Hepatocyte (in vitro differentiated cells): Measurements from ENCODE around the gene MADD. TPM values are rescaled to one million over a fixed set of nuclear protein-coding genes. Genes with fewer than 3 reads are reported as not detected.
A peak's percentile ranks its signal among the peaks of the same experiment; 100 is the strongest.

ENCODE experiments used
- DNase-seq: peaks from one replicate; pipeline ENCODE4 v3.0.0-alpha.2; 2016; ENCODE audit warnings: low spot score
- H2AFZ ChIP-seq: fragments of 200-600 bp; sonication (generic); 2 replicates; pipeline ENCODE4 v1.6.0; 2016; ENCODE audit warnings: antibody characterized with exemption, mild to moderate bottlenecking
- H3K27ac ChIP-seq: fragments of 200-600 bp; sonication (generic); 2 replicates; pipeline ENCODE4 v1.5.1; 2016; ENCODE audit warnings: mild to moderate bottlenecking
- H3K27me3 ChIP-seq: fragments of 200-600 bp; sonication (generic); 2 replicates; pipeline ENCODE4 v1.6.1; 2016
- H3K36me3 ChIP-seq: fragments of 200-600 bp; sonication (generic); replicated peaks from 2 replicates; pipeline ENCODE4 v1.5.1; 2016; ENCODE audit warnings: low read depth; ENCODE audit not compliant: insufficient read depth
- H3K4me1 ChIP-seq: fragments of 200-600 bp; sonication (generic); 2 replicates; pipeline ENCODE4 v1.5.1; 2016; ENCODE audit warnings: mild to moderate bottlenecking, moderate library complexity; ENCODE audit not compliant: insufficient read depth
- H3K4me2 ChIP-seq: fragments of 200-600 bp; sonication (generic); 2 replicates; pipeline ENCODE4 v1.6.0; 2016
- H3K4me3 ChIP-seq: fragments of 200-600 bp; sonication (generic); 2 replicates; pipeline ENCODE4 v1.5.1; 2016; ENCODE audit warnings: mild to moderate bottlenecking
- H3K79me2 ChIP-seq: fragments of 200-600 bp; sonication (generic); 2 replicates; pipeline ENCODE4 v1.6.0; 2017; ENCODE audit warnings: mild to moderate bottlenecking
- H3K9me2 ChIP-seq: fragments of 200-600 bp; sonication (generic); replicated peaks from 2 replicates; pipeline ENCODE4 v1.6.0; 2017; ENCODE audit warnings: mild to moderate bottlenecking; ENCODE audit not compliant: insufficient read depth
- H3K9me3 ChIP-seq: fragments of 200-600 bp; sonication (generic); 2 replicates; pipeline ENCODE4 v1.5.1; 2016; ENCODE audit warnings: low read depth, mild to moderate bottlenecking
- H4K20me1 ChIP-seq: fragments of 200-600 bp; sonication (generic); 2 replicates; pipeline ENCODE4 v1.6.0; 2016; ENCODE audit warnings: mild to moderate bottlenecking; ENCODE audit not compliant: insufficient read depth, poor library complexity, severe bottlenecking
- CTCF ChIP-seq: fragments of 200-600 bp; sonication (generic); IDR thresholded peaks from 2 replicates; pipeline ENCODE4 v1.5.1; 2016; ENCODE audit warnings: antibody characterized with exemption, mild to moderate bottlenecking; ENCODE audit not compliant: poor library complexity
- EZH2 ChIP-seq: fragments of 200-600 bp; sonication (generic); IDR thresholded peaks from 2 replicates; pipeline ENCODE4 v1.6.1; 2016; ENCODE audit warnings: antibody characterized with exemption, mild to moderate bottlenecking, borderline replicate concordance
- EZH2phosphoT487 ChIP-seq: fragments of 200-600 bp; sonication (generic); IDR thresholded peaks from one replicate; pipeline ENCODE4 v1.6.1; 2018; ENCODE audit warnings: antibody characterized with exemption, mild to moderate bottlenecking, low read depth, moderate library complexity; ENCODE audit not compliant: unreplicated experiment, severe bottlenecking
- WGBS: methylation state at CpG from one replicate; pipeline ENCODE4 v1.1.6; 2016; ENCODE audit warnings: low lambda C conversion rate; ENCODE audit errors: missing lambda C conversion rate; 5-methylcytosine and 5-hydroxymethylcytosine counted together
- polyA plus RNA-seq: library from polyadenylated mRNA; unstranded; fragments of >200 nt; fragmentation: Nextera tagmentation; extraction: Ambion mirVana; gene quantifications from 2 replicates; pipeline ENCODE4 v1.2.1, GENCODE V29; 2016
- total RNA-seq: library from RNA; depleted of rRNA; stranded (reverse); fragments of >200 nt; gene quantifications from 2 replicates; pipeline ENCODE4 v1.2.3, GENCODE V29; 2014

MADD gene
- total and polyA plus RNA-seq, 2 experiments from 2014 or later: 17.6 to 19.1 TPM

- Histone ChIP-seq H2AFZ (peak overlapping the region; percentile 98), H3K9me3 (no peaks in the 10 kb centered on the region), H3K27me3 (no peaks in the 10 kb centered on the region), H3K4me1 (no peaks in the 10 kb centered on the region), H3K27ac (no peak overlapping the region), H3K36me3 (no peaks in the 10 kb centered on the region), H3K9me2 (no peaks in the 10 kb centered on the region), H3K79me2 (no peaks in the 10 kb centered on the region), H3K4me3 (peak overlapping the region; percentile 49), H4K20me1 (no peaks in the 10 kb centered on the region), H3K4me2 (peak overlapping the region; percentile 95)
- no peak for DNase-seq
- WGBS: 20% methylated on average over 5 of the region's 32 CpGs
- no peak for TF ChIP-seq EZH2
- no peak for TF ChIP-seq EZH2phosphoT487
- no peak for TF ChIP-seq CTCF
These were observed 85.0 kb downstream of the MADD start for GRCh38 chr11:47354913-47355282.

GRCh38 chr11:47355283-47356128 is 85.6 kb downstream of the MADD start:
- WGBS: 42% methylated on average over 26 of the region's 47 CpGs
- H3K9me2 ChIP-seq: no peaks in the 10 kb centered on the region
- TF ChIP-seq CTCF: peak; percentile 100
- no peak for TF ChIP-seq EZH2
- H3K27ac ChIP-seq: no peak overlapping the region
- no peaks in the 10 kb centered on the region for H3K4me1 ChIP-seq
- H3K27me3 ChIP-seq: no peaks in the 10 kb centered on the region
- H3K79me2 ChIP-seq: no peaks in the 10 kb centered on the region
- H4K20me1 ChIP-seq: no peaks in the 10 kb centered on the region
- H2AFZ ChIP-seq: peak overlapping the region; percentile 98
- peak overlapping the region; percentile 49 for H3K4me3 ChIP-seq
- DNase-seq: peak; percentile 96
- H3K36me3 ChIP-seq: no peaks in the 10 kb centered on the region
- H3K4me2 ChIP-seq: peak overlapping the region; percentile 95
- no peaks in the 10 kb centered on the region for H3K9me3 ChIP-seq

- H3K4me3 ChIP-seq: no peak overlapping the region
These were observed 86.4 kb downstream of the MADD start for GRCh38 chr11:47356129-47356997.

More at GRCh38 chr11:47356129-47356997, 86.4 kb downstream of the MADD start:
- H3K9me2 ChIP-seq: no peaks in the 10 kb centered on the region
- no peaks in the 10 kb centered on the region for H3K27me3 ChIP-seq
- no peak overlapping the region for H3K4me2 ChIP-seq
- H4K20me1 ChIP-seq: no peaks in the 10 kb centered on the region
- H2AFZ ChIP-seq: no peak overlapping the region
- TF ChIP-seq EZH2phosphoT487 (no peak), EZH2 (no peak), CTCF (no peak)
- no peaks in the 10 kb centered on the region for H3K36me3 ChIP-seq
- H3K79me2 ChIP-seq: no peaks in the 10 kb centered on the region
- no peak overlapping the region for H3K27ac ChIP-seq
- H3K9me3 ChIP-seq: no peaks in the 10 kb centered on the region
- no peaks in the 10 kb centered on the region for H3K4me1 ChIP-seq
- DNase-seq: no peak
- 89% methylated on average over 9 of the region's 9 CpGs for WGBS
